H1 (cell line): ENCODE data around the gene ADH4. TPM values are rescaled to one million over a fixed set of nuclear protein-coding genes. Genes with fewer than 3 reads are reported as not detected.

Experiments used
- BRCA1 ChIP-seq: IDR thresholded peaks from 2 replicates; pipeline ENCODE4 v1.6.1; 2012; ENCODE audit warnings: low read depth, low read length, improper control_type of control experiment
- EGR1 ChIP-seq: IDR thresholded peaks from 2 replicates; pipeline ENCODE4 v1.6.1; 2011; ENCODE audit warnings: low read depth, low read length, borderline replicate concordance
- RNF2 ChIP-seq: fragments of 200-900, 300-1000 bp; sonication (generic); IDR thresholded peaks from 2 replicates; pipeline ENCODE4 v1.7.1; 2016; ENCODE audit warnings: borderline replicate concordance, low read depth, mild to moderate bottlenecking, antibody characterized with exemption, low read length; ENCODE audit not compliant: poor library complexity, severe bottlenecking; ENCODE audit errors: missing control alignments
- polyA plus RNA-seq, 7 experiments: library from polyadenylated mRNA; depleted of rRNA in 3 of 7; stranded (reverse) in 5 of 7; unstranded in 2 of 7; fragments of >200 nt in 5 of 7; fragments of 200-250 nt in 2 of 7; gene quantifications; 1 replicate in 5 of 7; 2 replicates in 1 of 7; 4 replicates in 1 of 7; pipeline versions ENCODE4 v1.2.1 to v1.2.3, GENCODE V29; 2011 to 2013; ENCODE audit warnings: missing spikeins in 2 of 7, mixed read lengths in 2 of 7
- total RNA-seq: library from RNA; stranded (reverse); fragmentation: NEBNext Ultra II Directional; extraction: Animal tissue kit (Norgen Biotek cat#: 25700); gene quantifications from 2 replicates; pipeline ENCODE4 v1.2.1, GENCODE V29; 2021
- TF ChIP-seq, protein P1 (sequence below): fragments of 300-600 bp; sonication (generic); IDR thresholded peaks from 2 replicates; pipeline ENCODE4 v1.7.1; 2012; ENCODE audit warnings: low read length, moderate library complexity, mild to moderate bottlenecking, inconsistent platforms; ENCODE audit not compliant: insufficient replicate concordance
- TF ChIP-seq, protein P2 (sequence below): IDR thresholded peaks from 2 replicates; pipeline ENCODE4 v1.6.1; 2011; ENCODE audit warnings: low read length, improper control_type of control experiment

ADH4 gene
- total and polyA plus RNA-seq, 2 of the 8 experiments (the other 6 are each of a cell fraction or from before 2014, with no cell fraction given): not detected

DNA sequence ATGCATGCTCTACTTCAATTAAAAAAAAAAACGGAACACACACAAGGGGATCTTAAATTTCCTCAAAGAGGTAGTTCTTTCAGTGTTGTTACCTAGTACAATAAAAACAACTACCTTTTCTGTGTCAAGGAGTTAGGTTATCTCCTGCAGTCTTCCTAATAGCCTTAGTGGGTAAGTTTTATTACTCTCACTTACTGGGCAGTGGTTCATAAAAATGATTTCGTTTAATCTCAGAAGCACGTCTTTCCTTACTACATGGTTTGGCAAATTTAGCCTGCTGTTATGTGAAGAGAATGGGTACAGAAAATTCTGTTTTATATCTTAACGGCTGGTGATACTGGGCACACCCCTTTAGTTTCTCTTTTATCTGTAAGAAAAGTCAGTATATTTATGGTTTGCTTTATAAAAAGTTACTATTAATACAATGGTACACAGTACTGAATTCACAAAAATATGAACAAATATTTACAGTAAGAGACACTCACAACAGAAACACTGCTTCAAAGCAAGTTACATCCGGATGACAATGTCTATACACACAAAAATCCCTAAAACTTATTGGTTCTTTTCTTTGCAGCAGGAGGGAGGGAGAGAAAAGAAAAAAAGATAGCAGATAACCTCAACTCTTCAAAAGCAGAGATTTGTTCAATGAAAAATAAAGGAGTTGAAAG lies 64.3 kb downstream of the ADH4 start (continued):
- TF ChIP-seq EGR1: no peak
- no peak for TF ChIP-seq RNF2
- TF ChIP-seq BRCA1: no peak
- TF ChIP-seq, protein P1, sequence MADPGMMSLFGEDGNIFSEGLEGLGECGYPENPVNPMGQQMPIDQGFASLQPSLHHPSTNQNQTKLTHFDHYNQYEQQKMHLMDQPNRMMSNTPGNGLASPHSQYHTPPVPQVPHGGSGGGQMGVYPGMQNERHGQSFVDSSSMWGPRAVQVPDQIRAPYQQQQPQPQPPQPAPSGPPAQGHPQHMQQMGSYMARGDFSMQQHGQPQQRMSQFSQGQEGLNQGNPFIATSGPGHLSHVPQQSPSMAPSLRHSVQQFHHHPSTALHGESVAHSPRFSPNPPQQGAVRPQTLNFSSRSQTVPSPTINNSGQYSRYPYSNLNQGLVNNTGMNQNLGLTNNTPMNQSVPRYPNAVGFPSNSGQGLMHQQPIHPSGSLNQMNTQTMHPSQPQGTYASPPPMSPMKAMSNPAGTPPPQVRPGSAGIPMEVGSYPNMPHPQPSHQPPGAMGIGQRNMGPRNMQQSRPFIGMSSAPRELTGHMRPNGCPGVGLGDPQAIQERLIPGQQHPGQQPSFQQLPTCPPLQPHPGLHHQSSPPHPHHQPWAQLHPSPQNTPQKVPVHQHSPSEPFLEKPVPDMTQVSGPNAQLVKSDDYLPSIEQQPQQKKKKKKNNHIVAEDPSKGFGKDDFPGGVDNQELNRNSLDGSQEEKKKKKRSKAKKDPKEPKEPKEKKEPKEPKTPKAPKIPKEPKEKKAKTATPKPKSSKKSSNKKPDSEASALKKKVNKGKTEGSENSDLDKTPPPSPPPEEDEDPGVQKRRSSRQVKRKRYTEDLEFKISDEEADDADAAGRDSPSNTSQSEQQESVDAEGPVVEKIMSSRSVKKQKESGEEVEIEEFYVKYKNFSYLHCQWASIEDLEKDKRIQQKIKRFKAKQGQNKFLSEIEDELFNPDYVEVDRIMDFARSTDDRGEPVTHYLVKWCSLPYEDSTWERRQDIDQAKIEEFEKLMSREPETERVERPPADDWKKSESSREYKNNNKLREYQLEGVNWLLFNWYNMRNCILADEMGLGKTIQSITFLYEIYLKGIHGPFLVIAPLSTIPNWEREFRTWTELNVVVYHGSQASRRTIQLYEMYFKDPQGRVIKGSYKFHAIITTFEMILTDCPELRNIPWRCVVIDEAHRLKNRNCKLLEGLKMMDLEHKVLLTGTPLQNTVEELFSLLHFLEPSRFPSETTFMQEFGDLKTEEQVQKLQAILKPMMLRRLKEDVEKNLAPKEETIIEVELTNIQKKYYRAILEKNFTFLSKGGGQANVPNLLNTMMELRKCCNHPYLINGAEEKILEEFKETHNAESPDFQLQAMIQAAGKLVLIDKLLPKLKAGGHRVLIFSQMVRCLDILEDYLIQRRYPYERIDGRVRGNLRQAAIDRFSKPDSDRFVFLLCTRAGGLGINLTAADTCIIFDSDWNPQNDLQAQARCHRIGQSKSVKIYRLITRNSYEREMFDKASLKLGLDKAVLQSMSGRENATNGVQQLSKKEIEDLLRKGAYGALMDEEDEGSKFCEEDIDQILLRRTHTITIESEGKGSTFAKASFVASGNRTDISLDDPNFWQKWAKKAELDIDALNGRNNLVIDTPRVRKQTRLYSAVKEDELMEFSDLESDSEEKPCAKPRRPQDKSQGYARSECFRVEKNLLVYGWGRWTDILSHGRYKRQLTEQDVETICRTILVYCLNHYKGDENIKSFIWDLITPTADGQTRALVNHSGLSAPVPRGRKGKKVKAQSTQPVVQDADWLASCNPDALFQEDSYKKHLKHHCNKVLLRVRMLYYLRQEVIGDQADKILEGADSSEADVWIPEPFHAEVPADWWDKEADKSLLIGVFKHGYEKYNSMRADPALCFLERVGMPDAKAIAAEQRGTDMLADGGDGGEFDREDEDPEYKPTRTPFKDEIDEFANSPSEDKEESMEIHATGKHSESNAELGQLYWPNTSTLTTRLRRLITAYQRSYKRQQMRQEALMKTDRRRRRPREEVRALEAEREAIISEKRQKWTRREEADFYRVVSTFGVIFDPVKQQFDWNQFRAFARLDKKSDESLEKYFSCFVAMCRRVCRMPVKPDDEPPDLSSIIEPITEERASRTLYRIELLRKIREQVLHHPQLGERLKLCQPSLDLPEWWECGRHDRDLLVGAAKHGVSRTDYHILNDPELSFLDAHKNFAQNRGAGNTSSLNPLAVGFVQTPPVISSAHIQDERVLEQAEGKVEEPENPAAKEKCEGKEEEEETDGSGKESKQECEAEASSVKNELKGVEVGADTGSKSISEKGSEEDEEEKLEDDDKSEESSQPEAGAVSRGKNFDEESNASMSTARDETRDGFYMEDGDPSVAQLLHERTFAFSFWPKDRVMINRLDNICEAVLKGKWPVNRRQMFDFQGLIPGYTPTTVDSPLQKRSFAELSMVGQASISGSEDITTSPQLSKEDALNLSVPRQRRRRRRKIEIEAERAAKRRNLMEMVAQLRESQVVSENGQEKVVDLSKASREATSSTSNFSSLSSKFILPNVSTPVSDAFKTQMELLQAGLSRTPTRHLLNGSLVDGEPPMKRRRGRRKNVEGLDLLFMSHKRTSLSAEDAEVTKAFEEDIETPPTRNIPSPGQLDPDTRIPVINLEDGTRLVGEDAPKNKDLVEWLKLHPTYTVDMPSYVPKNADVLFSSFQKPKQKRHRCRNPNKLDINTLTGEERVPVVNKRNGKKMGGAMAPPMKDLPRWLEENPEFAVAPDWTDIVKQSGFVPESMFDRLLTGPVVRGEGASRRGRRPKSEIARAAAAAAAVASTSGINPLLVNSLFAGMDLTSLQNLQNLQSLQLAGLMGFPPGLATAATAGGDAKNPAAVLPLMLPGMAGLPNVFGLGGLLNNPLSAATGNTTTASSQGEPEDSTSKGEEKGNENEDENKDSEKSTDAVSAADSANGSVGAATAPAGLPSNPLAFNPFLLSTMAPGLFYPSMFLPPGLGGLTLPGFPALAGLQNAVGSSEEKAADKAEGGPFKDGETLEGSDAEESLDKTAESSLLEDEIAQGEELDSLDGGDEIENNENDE: no peak
- TF ChIP-seq, protein P2, sequence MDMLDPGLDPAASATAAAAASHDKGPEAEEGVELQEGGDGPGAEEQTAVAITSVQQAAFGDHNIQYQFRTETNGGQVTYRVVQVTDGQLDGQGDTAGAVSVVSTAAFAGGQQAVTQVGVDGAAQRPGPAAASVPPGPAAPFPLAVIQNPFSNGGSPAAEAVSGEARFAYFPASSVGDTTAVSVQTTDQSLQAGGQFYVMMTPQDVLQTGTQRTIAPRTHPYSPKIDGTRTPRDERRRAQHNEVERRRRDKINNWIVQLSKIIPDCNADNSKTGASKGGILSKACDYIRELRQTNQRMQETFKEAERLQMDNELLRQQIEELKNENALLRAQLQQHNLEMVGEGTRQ: no peak
- TF ChIP-seq, all 59 proteins: peak for 0
